Suprapubic skin (tissue), 4 donors: ENCODE measurements around the gene GREB1L. TPM values are rescaled to one million over a fixed set of nuclear protein-coding genes. Genes with fewer than 3 reads are reported as not detected.
"Not testable (repeated sequence)": the region's sequence is repeated elsewhere in the genome, so short reads cannot be mapped to it uniquely, and the experiment has no call there.

Experiments
- DNase-seq, 2 donors: peaks; one replicate each; pipeline ENCODE4 v3.0.0-alpha.2; 2019; ENCODE audit warnings: low spot score in 2 of 2
- H3K27ac ChIP-seq: fragments of 200-600 bp; sonication (generic); one replicate; pipeline ENCODE4 v1.5.1; 2019
- H3K27me3 ChIP-seq: fragments of 200-600 bp; sonication (generic); one replicate; pipeline ENCODE4 v1.5.1; 2019
- H3K36me3 ChIP-seq: fragments of 200-600 bp; sonication (generic); one replicate; pipeline ENCODE4 v1.5.1; 2019
- H3K4me1 ChIP-seq: fragments of 200-600 bp; sonication (generic); one replicate; pipeline ENCODE4 v1.5.1; 2019
- H3K4me3 ChIP-seq: fragments of 200-600 bp; sonication (generic); one replicate; pipeline ENCODE4 v1.5.1; 2019; ENCODE audit warnings: mild to moderate bottlenecking
- H3K9me3 ChIP-seq: fragments of 200-600 bp; sonication (generic); one replicate; pipeline ENCODE4 v1.5.1; 2019
- EP300 ChIP-seq: sonication (generic); formaldehyde crosslinking; IDR thresholded peaks from one replicate; pipeline ENCODE4 v1.6.1; 2017; ENCODE audit warnings: antibody characterized with exemption
- POLR2A ChIP-seq, 2 donors: fragments of 450-650 bp; IDR thresholded peaks; one replicate each; pipeline ENCODE4 v1.6.1; 2017; ENCODE audit warnings: antibody characterized with exemption in 2 of 2, mild to moderate bottlenecking in 2 of 2, moderate library complexity in 2 of 2
- POLR2AphosphoS5 ChIP-seq, 3 donors: sonication (generic); formaldehyde crosslinking; IDR thresholded peaks; one replicate each; pipeline ENCODE4 v1.6.1; 2017; ENCODE audit warnings: antibody characterized with exemption in 3 of 3
- WGBS: methylation state at CpG from one replicate; pipeline ENCODE4 v1.1.5; 2018; 5-methylcytosine and 5-hydroxymethylcytosine counted together
- total RNA-seq, 4 donors: library from RNA; depleted of rRNA; stranded (reverse); fragments of >200 nt; gene quantifications; one replicate each; pipeline ENCODE4 v1.1.0, GENCODE V29; 2016
- TF ChIP-seq, protein P1 (sequence below), 2 donors: fragments of 200-600 bp in 1 of 2; fragments of 450-650 bp in 1 of 2; sonication (generic) in 1 of 2; IDR thresholded peaks; one replicate each; pipeline ENCODE4 v1.5.1; 2016 to 2019; ENCODE audit warnings: antibody characterized with exemption in 2 of 2, mild to moderate bottlenecking in 1 of 2, moderate library complexity in 1 of 2

The GREB1L gene
- total RNA-seq, 4 donors from 2014 or later, result 1.6 to 7.6 (median 3.7) TPM

DNA sequence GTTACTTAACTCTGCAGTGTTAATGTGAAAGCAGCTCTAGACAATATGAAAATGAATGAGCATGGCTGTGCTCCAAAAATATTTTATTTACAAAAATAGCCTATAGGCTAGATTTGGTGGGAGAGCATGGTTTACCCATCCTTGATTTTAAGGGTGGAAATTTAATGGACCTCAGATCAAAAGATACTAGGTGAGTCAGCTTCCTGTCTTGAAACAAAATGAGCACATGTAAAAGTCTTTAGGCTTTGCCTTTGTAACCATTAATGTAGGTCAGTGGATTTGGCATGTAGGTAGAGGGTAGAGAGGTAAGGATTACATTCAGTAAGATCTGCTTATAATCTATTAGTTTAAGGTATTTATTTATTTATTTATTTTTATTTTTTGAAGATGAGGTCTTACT lies 72.7 kb downstream of the GREB1L start:
- DNase-seq, result no peak
- no peaks in the 10 kb centered on the region for H3K36me3 ChIP-seq
- H3K4me1 ChIP-seq, result peaks cover 4% of the 10 kb centered on the region
- H3K4me3 ChIP-seq, result no peak overlapping the region
- no peaks in the 10 kb centered on the region for H3K27me3 ChIP-seq
- TF ChIP-seq POLR2AphosphoS5 (IDR thresholded peaks at IDR 0.05), result no peak
- no peak for TF ChIP-seq POLR2A (IDR thresholded peaks at IDR 0.05)
- TF ChIP-seq EP300, result no peak
- TF ChIP-seq, protein P1, sequence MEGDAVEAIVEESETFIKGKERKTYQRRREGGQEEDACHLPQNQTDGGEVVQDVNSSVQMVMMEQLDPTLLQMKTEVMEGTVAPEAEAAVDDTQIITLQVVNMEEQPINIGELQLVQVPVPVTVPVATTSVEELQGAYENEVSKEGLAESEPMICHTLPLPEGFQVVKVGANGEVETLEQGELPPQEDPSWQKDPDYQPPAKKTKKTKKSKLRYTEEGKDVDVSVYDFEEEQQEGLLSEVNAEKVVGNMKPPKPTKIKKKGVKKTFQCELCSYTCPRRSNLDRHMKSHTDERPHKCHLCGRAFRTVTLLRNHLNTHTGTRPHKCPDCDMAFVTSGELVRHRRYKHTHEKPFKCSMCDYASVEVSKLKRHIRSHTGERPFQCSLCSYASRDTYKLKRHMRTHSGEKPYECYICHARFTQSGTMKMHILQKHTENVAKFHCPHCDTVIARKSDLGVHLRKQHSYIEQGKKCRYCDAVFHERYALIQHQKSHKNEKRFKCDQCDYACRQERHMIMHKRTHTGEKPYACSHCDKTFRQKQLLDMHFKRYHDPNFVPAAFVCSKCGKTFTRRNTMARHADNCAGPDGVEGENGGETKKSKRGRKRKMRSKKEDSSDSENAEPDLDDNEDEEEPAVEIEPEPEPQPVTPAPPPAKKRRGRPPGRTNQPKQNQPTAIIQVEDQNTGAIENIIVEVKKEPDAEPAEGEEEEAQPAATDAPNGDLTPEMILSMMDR (IDR thresholded peaks at IDR 0.05), result no peak
- no peaks in the 10 kb centered on the region for H3K9me3 ChIP-seq
- H3K27ac ChIP-seq, result no peak overlapping the region

DNA sequence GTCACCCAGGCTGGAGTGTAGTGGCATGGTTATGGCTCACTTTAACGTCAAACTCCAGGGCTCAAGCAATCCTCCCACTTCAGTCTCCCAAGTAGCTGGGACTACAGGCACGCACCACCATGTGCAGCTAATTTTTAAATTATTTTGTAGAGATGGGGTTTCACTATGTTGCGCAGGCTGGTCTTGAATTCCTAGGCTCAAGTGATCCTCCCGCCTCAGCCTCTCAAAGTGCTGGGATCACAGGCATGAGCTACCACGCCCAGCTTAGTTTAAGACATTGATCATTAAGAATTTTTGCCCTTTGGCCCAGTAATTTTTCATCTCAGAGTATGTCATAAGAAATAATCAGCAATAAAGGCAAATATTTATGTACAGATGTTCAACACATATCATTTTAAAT lies 73.1 kb downstream of the GREB1L start:
- H3K4me1 ChIP-seq, DNase-seq, H3K36me3 ChIP-seq, H3K27me3 ChIP-seq, H3K9me3 ChIP-seq, H3K4me3 ChIP-seq, H3K27ac ChIP-seq: not testable (repeated sequence)
- WGBS, result 92% methylated on average over 5 of the region's 5 CpGs

DNA sequence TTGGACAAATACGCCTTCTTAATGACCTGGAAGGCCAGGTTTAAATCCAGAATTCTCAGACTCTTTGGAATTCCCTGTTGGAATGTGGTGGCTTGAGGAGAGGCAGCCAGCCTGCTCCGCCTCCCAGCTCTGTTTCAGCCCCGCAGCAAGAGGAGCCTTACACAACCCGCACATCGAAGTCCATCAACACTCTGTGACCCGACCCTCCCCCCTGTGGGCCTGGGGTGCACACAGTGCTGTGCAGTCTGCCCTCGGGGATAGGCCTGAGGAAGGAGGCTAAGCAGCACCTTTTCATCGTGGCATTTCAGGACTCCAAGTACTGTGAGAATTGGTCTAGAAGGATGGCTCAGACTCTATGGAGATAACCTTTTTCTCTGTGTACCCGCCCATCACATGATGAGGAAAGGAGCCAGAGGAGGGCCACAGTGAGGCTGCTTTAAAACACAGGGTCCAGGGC lies 73.7 kb downstream of the GREB1L start:
- no peak overlapping the region for H3K4me3 ChIP-seq
- no peak for DNase-seq
- WGBS, result 41% methylated on average over 8 of the region's 9 CpGs
- no peak overlapping the region for H3K27ac ChIP-seq
- no peaks in the 10 kb centered on the region for H3K9me3 ChIP-seq
- no peaks in the 10 kb centered on the region for H3K27me3 ChIP-seq
- TF ChIP-seq POLR2A (IDR thresholded peaks at IDR 0.05) (no peak), EP300 (no peak), POLR2AphosphoS5 (IDR thresholded peaks at IDR 0.05) (no peak)
- TF ChIP-seq, protein P1 (IDR thresholded peaks at IDR 0.05), result no peak
- no peaks in the 10 kb centered on the region for H3K36me3 ChIP-seq
- H3K4me1 ChIP-seq, result peaks cover 4% of the 10 kb centered on the region

DNA sequence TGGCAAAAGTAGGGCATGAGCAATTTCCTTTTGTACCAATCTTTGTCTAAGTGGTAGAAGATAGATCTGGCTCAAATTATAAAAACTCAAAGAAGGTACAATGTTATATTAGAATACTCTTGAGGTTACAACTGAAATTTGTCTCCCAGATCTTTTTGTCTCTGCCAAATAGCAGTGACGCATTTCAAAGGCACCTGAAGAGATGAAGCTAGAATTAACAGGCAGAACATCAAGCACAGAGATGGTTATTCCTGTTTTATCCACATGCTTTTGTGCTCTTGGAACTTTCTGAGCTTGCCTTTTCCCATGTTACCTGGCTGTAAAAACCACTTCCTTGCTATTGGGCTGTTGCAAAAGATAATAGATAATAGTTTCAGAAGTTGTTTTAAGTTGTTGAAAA lies 74.3 kb downstream of the GREB1L start:
- Histone ChIP-seq H3K4me3 (no peak overlapping the region), H3K9me3 (no peaks in the 10 kb centered on the region), H3K27ac (no peak overlapping the region), H3K4me1 (peaks cover 4% of the 10 kb centered on the region), H3K36me3 (no peaks in the 10 kb centered on the region), H3K27me3 (no peaks in the 10 kb centered on the region)
- 59% methylated on average over 1 of the region's 1 CpG for WGBS
- TF ChIP-seq POLR2A (IDR thresholded peaks at IDR 0.05), result no peak
- TF ChIP-seq, protein P1 (IDR thresholded peaks at IDR 0.05), result no peak
- TF ChIP-seq POLR2AphosphoS5 (IDR thresholded peaks at IDR 0.05), result no peak
- TF ChIP-seq EP300, result no peak
- no peak for DNase-seq

DNA sequence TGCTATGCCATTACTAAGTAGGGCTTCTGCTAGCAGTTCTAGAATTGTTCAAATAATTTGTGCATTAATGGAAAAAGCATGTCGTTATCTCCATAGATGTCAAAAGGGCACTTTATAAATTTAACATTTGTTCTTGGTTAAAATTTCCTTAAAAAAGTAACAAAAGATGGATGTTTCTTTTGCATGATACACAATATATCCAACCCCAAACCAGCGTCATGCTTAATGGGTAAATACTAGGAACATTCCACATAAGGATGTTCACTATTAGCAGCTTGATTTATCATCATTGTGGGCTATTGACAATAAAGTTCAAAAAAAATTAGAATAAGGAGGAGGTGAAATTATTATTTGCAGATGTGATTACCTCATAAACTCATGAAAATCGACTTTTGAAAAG lies 79.7 kb downstream of the GREB1L start:
- Histone ChIP-seq H3K9me3 (no peaks in the 10 kb centered on the region), H3K36me3 (no peaks in the 10 kb centered on the region), H3K27me3 (no peaks in the 10 kb centered on the region), H3K4me1 (no peaks in the 10 kb centered on the region), H3K27ac (no peak overlapping the region), H3K4me3 (no peak overlapping the region)
- WGBS, result 46% methylated on average over 3 of the region's 3 CpGs
- DNase-seq, result no peak
- TF ChIP-seq, protein P1 (IDR thresholded peaks at IDR 0.05), result no peak
- TF ChIP-seq EP300 (no peak), POLR2A (IDR thresholded peaks at IDR 0.05) (no peak), POLR2AphosphoS5 (IDR thresholded peaks at IDR 0.05) (no peak)

DNA sequence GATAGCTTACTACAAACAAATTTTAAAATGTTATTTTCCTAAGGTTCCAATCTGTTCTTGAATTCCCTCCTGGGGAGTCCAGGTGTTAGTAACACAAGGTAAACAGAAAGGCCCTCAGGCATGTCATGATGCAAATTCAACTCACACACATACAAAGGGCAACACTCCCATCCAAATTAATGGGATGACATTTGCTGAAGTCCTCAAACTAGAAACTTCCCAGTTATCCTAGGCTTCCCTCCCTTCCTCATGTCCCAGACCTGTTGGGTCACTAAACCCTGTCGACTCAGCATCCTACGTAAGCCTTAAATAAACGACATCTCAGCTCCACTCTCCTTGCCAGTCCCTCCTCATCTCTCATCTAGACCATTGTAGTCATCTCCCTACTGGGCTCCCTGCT lies 85.1 kb downstream of the GREB1L start:
- TF ChIP-seq, protein P1 (IDR thresholded peaks at IDR 0.05), result no peak
- TF ChIP-seq EP300 (no peak), POLR2A (IDR thresholded peaks at IDR 0.05) (no peak), POLR2AphosphoS5 (IDR thresholded peaks at IDR 0.05) (no peak)

More for the DNA sequence above, 85.1 kb downstream of the GREB1L start:
- no peaks in the 10 kb centered on the region for H3K27me3 ChIP-seq
- H3K27ac ChIP-seq, result no peak overlapping the region
- peaks cover 3% of the 10 kb centered on the region for H3K4me1 ChIP-seq
- no peak overlapping the region for H3K4me3 ChIP-seq
- no peaks in the 10 kb centered on the region for H3K36me3 ChIP-seq
- no peak for DNase-seq
- H3K9me3 ChIP-seq, result no peaks in the 10 kb centered on the region
- WGBS, result 64% methylated on average over 3 of the region's 3 CpGs
